Osteocyte (in vitro differentiated cells): Measurements from ENCODE around the gene APCDD1. TPM values are rescaled to one million over a fixed set of nuclear protein-coding genes. Genes with fewer than 3 reads are reported as not detected.
A peak's percentile ranks its signal among the peaks of the same experiment; 100 is the strongest.

Experiments
- DNase-seq: peaks from one replicate; pipeline ENCODE4 v3.0.0; 2021; ENCODE audit warnings: mixed read lengths; ENCODE audit not compliant: unreplicated experiment; ENCODE audit errors: extremely low spot score
- H3K27ac Mint-ChIP-seq: one replicate; pipeline ENCODE4 v1.8.0; 2021; ENCODE audit warnings: mild to moderate bottlenecking, mixed read lengths; ENCODE audit not compliant: unreplicated experiment
- H3K27me3 Mint-ChIP-seq: one replicate; pipeline ENCODE4 v1.8.0; 2021; ENCODE audit warnings: mixed read lengths; ENCODE audit not compliant: unreplicated experiment
- H3K36me3 Mint-ChIP-seq: one replicate; pipeline ENCODE4 v1.8.0; 2021; ENCODE audit warnings: mixed read lengths; ENCODE audit not compliant: unreplicated experiment
- H3K4me1 Mint-ChIP-seq: one replicate; pipeline ENCODE4 v1.8.0; 2021; ENCODE audit warnings: mixed read lengths; ENCODE audit not compliant: unreplicated experiment
- H3K4me3 Mint-ChIP-seq: one replicate; pipeline ENCODE4 v1.8.0; 2021; ENCODE audit warnings: mild to moderate bottlenecking, moderate library complexity, mixed read lengths; ENCODE audit not compliant: unreplicated experiment
- H3K9me3 Mint-ChIP-seq: one replicate; pipeline ENCODE4 v1.8.0; 2021; ENCODE audit warnings: mixed read lengths; ENCODE audit not compliant: unreplicated experiment
- total RNA-seq: library from RNA; stranded (reverse); gene quantifications from 2 replicates; pipeline ENCODE4 v1.2.1, GENCODE V29; 2021
- TF ChIP-seq, protein P1 (sequence below): fragments of 200-600 bp; sonication (generic); IDR thresholded peaks from 2 replicates; pipeline ENCODE4 v1.5.0; 2021; ENCODE audit warnings: antibody characterized with exemption, mild to moderate bottlenecking, moderate library complexity

Gene APCDD1
- total RNA-seq, 1 donor from 2014 or later, result 1.4 TPM

DNA sequence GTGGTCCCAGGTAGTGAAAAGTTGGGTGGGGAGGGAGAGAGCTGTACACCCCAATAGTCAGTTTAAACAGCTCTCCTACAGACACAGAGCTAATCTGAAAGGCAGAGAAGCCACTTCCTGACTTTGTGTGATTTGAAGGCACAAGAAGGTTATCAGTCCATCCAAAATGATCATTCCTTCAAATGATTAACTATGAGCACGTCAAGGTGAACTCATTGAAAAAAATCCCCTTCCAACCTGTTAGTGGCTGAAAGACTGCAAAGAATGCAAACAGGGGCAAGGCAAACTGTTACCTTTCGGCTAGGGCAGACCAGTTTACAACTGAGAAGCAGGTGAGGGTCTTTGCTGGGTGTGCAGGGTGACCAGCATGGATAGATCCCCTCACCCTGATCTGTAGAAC is 22.8 kb upstream of the APCDD1 start:
- TF ChIP-seq, protein P1, sequence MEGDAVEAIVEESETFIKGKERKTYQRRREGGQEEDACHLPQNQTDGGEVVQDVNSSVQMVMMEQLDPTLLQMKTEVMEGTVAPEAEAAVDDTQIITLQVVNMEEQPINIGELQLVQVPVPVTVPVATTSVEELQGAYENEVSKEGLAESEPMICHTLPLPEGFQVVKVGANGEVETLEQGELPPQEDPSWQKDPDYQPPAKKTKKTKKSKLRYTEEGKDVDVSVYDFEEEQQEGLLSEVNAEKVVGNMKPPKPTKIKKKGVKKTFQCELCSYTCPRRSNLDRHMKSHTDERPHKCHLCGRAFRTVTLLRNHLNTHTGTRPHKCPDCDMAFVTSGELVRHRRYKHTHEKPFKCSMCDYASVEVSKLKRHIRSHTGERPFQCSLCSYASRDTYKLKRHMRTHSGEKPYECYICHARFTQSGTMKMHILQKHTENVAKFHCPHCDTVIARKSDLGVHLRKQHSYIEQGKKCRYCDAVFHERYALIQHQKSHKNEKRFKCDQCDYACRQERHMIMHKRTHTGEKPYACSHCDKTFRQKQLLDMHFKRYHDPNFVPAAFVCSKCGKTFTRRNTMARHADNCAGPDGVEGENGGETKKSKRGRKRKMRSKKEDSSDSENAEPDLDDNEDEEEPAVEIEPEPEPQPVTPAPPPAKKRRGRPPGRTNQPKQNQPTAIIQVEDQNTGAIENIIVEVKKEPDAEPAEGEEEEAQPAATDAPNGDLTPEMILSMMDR, result no peak
- no peak for DNase-seq
- Mint-ChIP-seq H3K9me3 (no peaks in the 10 kb centered on the region), H3K27me3 (peaks cover 40% of the 10 kb centered on the region), H3K27ac (no peak overlapping the region), H3K36me3 (no peaks in the 10 kb centered on the region), H3K4me1 (no peaks in the 10 kb centered on the region), H3K4me3 (no peak overlapping the region)

GRCh38 chr18:10432781-10433180 is 21.7 kb upstream of the APCDD1 start:
- Mint-ChIP-seq H3K4me1 (no peaks in the 10 kb centered on the region), H3K36me3 (no peaks in the 10 kb centered on the region), H3K27me3 (peaks cover 31% of the 10 kb centered on the region), H3K4me3 (no peak overlapping the region), H3K9me3 (no peaks in the 10 kb centered on the region), H3K27ac (no peak overlapping the region)
- peak; percentile 21 for DNase-seq
- TF ChIP-seq, protein P1, result no peak

GRCh38 chr18:10436160-10436559 is 18.3 kb upstream of the APCDD1 start:
- H3K4me3 Mint-ChIP-seq, result no peak overlapping the region
- no peaks in the 10 kb centered on the region for H3K4me1 Mint-ChIP-seq
- peaks cover 17% of the 10 kb centered on the region for H3K27me3 Mint-ChIP-seq
- H3K36me3 Mint-ChIP-seq, result no peaks in the 10 kb centered on the region
- TF ChIP-seq, protein P1, result no peak
- no peak overlapping the region for H3K27ac Mint-ChIP-seq
- no peak for DNase-seq
- no peaks in the 10 kb centered on the region for H3K9me3 Mint-ChIP-seq

GRCh38 chr18:10437837-10438236 is 16.6 kb upstream of the APCDD1 start:
- TF ChIP-seq, protein P1, result peak; percentile 58
- Mint-ChIP-seq H3K27ac (no peak overlapping the region), H3K4me3 (no peak overlapping the region), H3K27me3 (peaks cover 23% of the 10 kb centered on the region), H3K9me3 (no peaks in the 10 kb centered on the region), H3K4me1 (no peaks in the 10 kb centered on the region), H3K36me3 (no peaks in the 10 kb centered on the region)
- DNase-seq, result no peak

DNA sequence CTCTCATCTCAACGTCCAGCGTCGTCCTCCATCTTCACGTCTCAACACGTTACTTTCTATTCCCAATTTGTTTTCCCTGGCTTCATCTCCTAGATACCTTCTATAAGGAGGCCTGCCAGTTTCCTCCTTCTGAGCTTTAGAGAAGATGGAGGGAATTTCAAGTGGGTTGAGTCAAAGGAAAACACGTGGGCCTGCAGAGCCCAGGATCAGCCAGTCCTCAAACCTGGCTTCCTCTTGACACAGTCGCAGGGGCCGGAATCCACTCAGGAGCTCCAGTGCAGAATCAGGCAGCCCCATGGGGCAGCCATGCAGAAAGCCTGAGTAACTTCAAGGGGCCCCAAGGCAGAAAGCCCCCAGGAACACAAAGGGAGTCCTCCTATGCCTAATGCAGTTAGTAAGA is 14.5 kb upstream of the APCDD1 start:
- TF ChIP-seq, protein P1, result no peak
- H3K27me3 Mint-ChIP-seq, result peaks cover 35% of the 10 kb centered on the region
- no peaks in the 10 kb centered on the region for H3K9me3 Mint-ChIP-seq
- H3K4me3 Mint-ChIP-seq, result no peak overlapping the region
- no peak for DNase-seq
- H3K36me3 Mint-ChIP-seq, result no peaks in the 10 kb centered on the region
- H3K27ac Mint-ChIP-seq, result no peak overlapping the region
- H3K4me1 Mint-ChIP-seq, result peaks cover 1% of the 10 kb centered on the region
